ENCODE results near the gene ZNF784.

ZNF784 gene

GRCh38 chr19:55670280-55671053 lies 46.1 kb upstream of the ZNF784 start:
- H4K8ac ChIP-seq (ENCODE audit: low read depth, low read length), result no peak overlapping the region
- no peak overlapping the region for H2BK5ac ChIP-seq (ENCODE audit: low read length)
- H3K18ac ChIP-seq (ENCODE audit: low read length), result no peak overlapping the region
- H3K27me3 ChIP-seq (ENCODE audit: insufficient read depth, low read length, poor library complexity), result no peaks in the 10 kb centered on the region
- H3K79me2 ChIP-seq (ENCODE audit: control insufficient read depth, insufficient read depth, low read length), result peaks cover 51% of the 10 kb centered on the region
- no peak overlapping the region for H3K27ac ChIP-seq (ENCODE audit: low read depth, low read length)
- no peak overlapping the region for H4K5ac ChIP-seq (ENCODE audit: low read length)
- H3K4me3 ChIP-seq (ENCODE audit: low read length), result no peak overlapping the region
- H3K9ac ChIP-seq (ENCODE audit: low read length), result no peak overlapping the region
- H3K4ac ChIP-seq (ENCODE audit: low read depth, low read length), result no peak overlapping the region
- WGBS (ENCODE audit: extremely low coverage, insufficient coverage, low lambda C conversion rate), result no CpG with 5 or more reads among the region's 23 CpGs
- H3K36me3 ChIP-seq (ENCODE audit: control insufficient read depth, insufficient read depth, low read length), result peaks cover 18% of the 10 kb centered on the region
- no peak overlapping the region for H3K23ac ChIP-seq (ENCODE audit: low read length)
- peaks cover 10% of the 10 kb centered on the region for H3K79me1 ChIP-seq (ENCODE audit: low read length)
- DNase-seq, result no peak
- H3K4me2 ChIP-seq (ENCODE audit: low read length), result no peak overlapping the region
- no peak overlapping the region for H3K56ac ChIP-seq (ENCODE audit: low read length)
- no peak overlapping the region for H2BK15ac ChIP-seq (replicated peaks; ENCODE audit: low read depth)
- no peak overlapping the region for H2AK5ac ChIP-seq (ENCODE audit: low read length)
- no peaks in the 10 kb centered on the region for H3K4me1 ChIP-seq (ENCODE audit: control insufficient read depth, low read depth, low read length)
- no peak overlapping the region for H2BK120ac ChIP-seq (ENCODE audit: low read depth, low read length)

DNA sequence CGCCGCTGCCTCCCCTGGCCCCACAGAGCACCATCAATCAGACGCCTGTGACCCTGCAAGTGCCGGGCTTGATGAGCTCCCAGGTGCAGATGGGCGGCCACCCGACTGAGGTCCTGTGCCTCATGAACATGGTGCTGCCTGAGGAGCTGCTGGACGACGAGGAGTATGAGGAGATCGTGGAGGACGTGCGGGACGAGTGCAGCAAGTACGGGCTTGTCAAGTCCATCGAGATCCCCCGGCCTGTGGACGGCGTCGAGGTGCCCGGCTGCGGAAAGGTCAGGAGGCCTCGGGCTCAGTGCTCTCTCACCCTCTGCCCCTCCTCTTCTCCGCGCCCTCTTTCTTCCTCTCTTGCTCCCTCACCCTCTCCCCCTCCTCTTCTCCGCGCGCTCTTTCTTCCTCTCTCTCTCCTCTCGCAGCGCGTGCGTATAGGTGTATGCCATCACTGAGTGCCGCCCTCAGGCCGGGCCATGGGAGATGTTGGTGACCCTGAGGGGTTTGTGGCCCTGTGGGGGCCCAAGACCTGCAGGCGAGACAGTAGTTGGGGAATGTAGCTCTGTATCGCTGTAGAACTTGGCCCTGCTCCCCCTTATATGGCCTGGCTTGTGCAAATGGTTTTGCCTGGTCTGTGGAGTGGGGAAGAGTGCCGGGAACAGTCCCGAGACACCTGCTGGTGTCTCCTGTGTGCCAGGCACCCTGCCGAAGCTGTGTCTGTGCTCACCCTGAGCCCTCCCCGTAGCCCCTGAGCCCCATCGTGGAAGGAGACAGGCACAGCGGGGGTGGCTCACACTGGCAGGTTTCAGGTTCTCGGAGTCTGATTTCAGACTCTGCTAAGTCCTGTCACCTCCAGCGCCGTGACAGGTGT lies 45.3 kb upstream of the ZNF784 start:
- Histone ChIP-seq H2AK5ac (ENCODE audit: low read length) (no peak overlapping the region), H2BK5ac (ENCODE audit: low read length) (no peak overlapping the region), H3K4ac (ENCODE audit: low read depth, low read length) (no peak overlapping the region), H3K79me1 (ENCODE audit: low read length) (peaks cover 10% of the 10 kb centered on the region), H3K18ac (ENCODE audit: low read length) (no peak overlapping the region), H3K4me3 (ENCODE audit: low read length) (no peak overlapping the region), H3K23ac (ENCODE audit: low read length) (no peak overlapping the region), H3K4me1 (ENCODE audit: control insufficient read depth, low read depth, low read length) (no peaks in the 10 kb centered on the region), H3K36me3 (ENCODE audit: control insufficient read depth, insufficient read depth, low read length) (peaks cover 21% of the 10 kb centered on the region), H2BK120ac (ENCODE audit: low read depth, low read length) (no peak overlapping the region), H3K56ac (ENCODE audit: low read length) (no peak overlapping the region), H2BK15ac (replicated peaks; ENCODE audit: low read depth) (no peak overlapping the region), H3K4me2 (ENCODE audit: low read length) (no peak overlapping the region), H4K5ac (ENCODE audit: low read length) (no peak overlapping the region), H4K8ac (ENCODE audit: low read depth, low read length) (no peak overlapping the region), H3K27ac (ENCODE audit: low read depth, low read length) (no peak overlapping the region), H3K9ac (ENCODE audit: low read length) (no peak overlapping the region), H3K27me3 (ENCODE audit: insufficient read depth, low read length, poor library complexity) (no peaks in the 10 kb centered on the region), H3K79me2 (ENCODE audit: control insufficient read depth, insufficient read depth, low read length) (peaks cover 52% of the 10 kb centered on the region)
- WGBS (ENCODE audit: extremely low coverage, insufficient coverage, low lambda C conversion rate), result no CpG with 5 or more reads among the region's 43 CpGs
- no peak for DNase-seq

GRCh38 chr19:55668603-55669348 lies 44.4 kb upstream of the ZNF784 start:
- Histone ChIP-seq H4K8ac (ENCODE audit: low read depth, low read length) (no peak overlapping the region), H2BK15ac (replicated peaks; ENCODE audit: low read depth) (no peak overlapping the region), H2AK5ac (ENCODE audit: low read length) (no peak overlapping the region), H3K4me2 (ENCODE audit: low read length) (no peak overlapping the region), H4K5ac (ENCODE audit: low read length) (no peak overlapping the region), H3K27ac (ENCODE audit: low read depth, low read length) (no peak overlapping the region), H3K27me3 (ENCODE audit: insufficient read depth, low read length, poor library complexity) (no peaks in the 10 kb centered on the region), H3K23ac (ENCODE audit: low read length) (no peak overlapping the region), H2BK5ac (ENCODE audit: low read length) (no peak overlapping the region), H3K18ac (ENCODE audit: low read length) (no peak overlapping the region), H3K79me2 (ENCODE audit: control insufficient read depth, insufficient read depth, low read length) (peaks cover 60% of the 10 kb centered on the region), H3K9ac (ENCODE audit: low read length) (no peak overlapping the region), H3K56ac (ENCODE audit: low read length) (no peak overlapping the region), H3K4ac (ENCODE audit: low read depth, low read length) (no peak overlapping the region), H3K36me3 (ENCODE audit: control insufficient read depth, insufficient read depth, low read length) (peaks cover 26% of the 10 kb centered on the region), H3K79me1 (ENCODE audit: low read length) (peaks cover 13% of the 10 kb centered on the region), H3K4me3 (ENCODE audit: low read length) (no peak overlapping the region), H2BK120ac (ENCODE audit: low read depth, low read length) (no peak overlapping the region), H3K4me1 (ENCODE audit: control insufficient read depth, low read depth, low read length) (no peaks in the 10 kb centered on the region)
- WGBS (ENCODE audit: extremely low coverage, insufficient coverage, low lambda C conversion rate), result no CpG with 5 or more reads among the region's 30 CpGs
- no peak for DNase-seq

DNA sequence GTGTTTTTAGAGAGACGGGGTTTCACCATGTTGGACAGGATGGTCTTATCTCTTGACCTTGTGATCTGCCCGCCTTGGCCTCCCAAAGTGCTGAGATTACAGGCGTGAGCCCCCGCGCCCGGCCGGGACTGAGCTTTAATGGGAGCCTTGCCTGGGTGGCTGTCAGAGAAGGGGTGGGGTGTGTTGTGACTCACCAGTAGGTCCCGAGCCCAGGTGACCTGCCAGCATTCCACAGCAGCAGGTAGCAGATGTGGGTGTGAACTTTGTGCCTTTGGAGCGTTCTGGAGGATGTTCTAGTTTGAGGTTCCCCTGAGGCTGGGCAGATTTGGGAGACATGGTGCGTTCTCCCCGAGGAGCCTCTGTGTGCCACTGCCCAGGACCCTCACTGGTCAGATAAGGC lies 43.6 kb upstream of the ZNF784 start:
- Histone ChIP-seq H2AK5ac (ENCODE audit: low read length) (no peak overlapping the region), H2BK15ac (replicated peaks; ENCODE audit: low read depth) (no peak overlapping the region), H3K27ac (ENCODE audit: low read depth, low read length) (no peak overlapping the region), H3K9ac (ENCODE audit: low read length) (no peak overlapping the region), H3K36me3 (ENCODE audit: control insufficient read depth, insufficient read depth, low read length) (peaks cover 35% of the 10 kb centered on the region), H2BK5ac (ENCODE audit: low read length) (no peak overlapping the region), H4K5ac (ENCODE audit: low read length) (no peak overlapping the region), H3K4me2 (ENCODE audit: low read length) (no peak overlapping the region), H3K79me2 (ENCODE audit: control insufficient read depth, insufficient read depth, low read length) (peaks cover 63% of the 10 kb centered on the region), H3K18ac (ENCODE audit: low read length) (no peak overlapping the region), H3K79me1 (ENCODE audit: low read length) (peaks cover 17% of the 10 kb centered on the region), H4K8ac (ENCODE audit: low read depth, low read length) (no peak overlapping the region), H3K4ac (ENCODE audit: low read depth, low read length) (no peak overlapping the region), H3K56ac (ENCODE audit: low read length) (no peak overlapping the region), H2BK120ac (ENCODE audit: low read depth, low read length) (no peak overlapping the region), H3K4me1 (ENCODE audit: control insufficient read depth, low read depth, low read length) (no peaks in the 10 kb centered on the region), H3K23ac (ENCODE audit: low read length) (no peak overlapping the region), H3K4me3 (ENCODE audit: low read length) (no peak overlapping the region), H3K27me3 (ENCODE audit: insufficient read depth, low read length, poor library complexity) (no peaks in the 10 kb centered on the region)
- no peak for DNase-seq
- no CpG with 5 or more reads among the region's 11 CpGs for WGBS (ENCODE audit: extremely low coverage, insufficient coverage, low lambda C conversion rate)

DNA sequence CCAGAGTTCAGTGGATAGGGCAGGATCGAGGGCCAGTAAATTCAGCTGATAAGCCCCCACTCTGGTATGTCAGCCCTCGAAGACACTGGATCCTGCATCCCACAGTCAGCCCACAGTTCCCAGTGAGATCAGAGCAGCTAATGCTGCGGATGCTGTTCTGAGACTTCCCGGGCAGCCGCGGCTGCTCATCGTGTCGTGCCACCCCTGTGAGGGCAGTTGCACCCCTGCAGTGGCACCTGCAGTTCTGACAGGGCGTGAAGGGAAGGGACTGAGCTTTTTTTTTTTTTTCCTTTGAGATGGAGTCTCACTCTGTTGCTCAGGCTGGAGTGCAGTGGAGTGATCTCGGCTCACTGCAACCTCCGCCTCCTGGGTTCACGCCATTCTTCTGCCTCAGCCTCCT lies 43.1 kb upstream of the ZNF784 start:
- Histone ChIP-seq H2BK5ac (ENCODE audit: low read length) (no peak overlapping the region), H2AK5ac (ENCODE audit: low read length) (no peak overlapping the region), H3K4me3 (ENCODE audit: low read length) (no peak overlapping the region), H3K79me1 (ENCODE audit: low read length) (peaks cover 17% of the 10 kb centered on the region), H3K4me1 (ENCODE audit: control insufficient read depth, low read depth, low read length) (no peaks in the 10 kb centered on the region), H3K36me3 (ENCODE audit: control insufficient read depth, insufficient read depth, low read length) (peaks cover 38% of the 10 kb centered on the region), H3K23ac (ENCODE audit: low read length) (no peak overlapping the region), H4K5ac (ENCODE audit: low read length) (no peak overlapping the region), H3K4me2 (ENCODE audit: low read length) (no peak overlapping the region), H3K56ac (ENCODE audit: low read length) (no peak overlapping the region), H3K79me2 (ENCODE audit: control insufficient read depth, insufficient read depth, low read length) (peaks cover 67% of the 10 kb centered on the region), H2BK120ac (ENCODE audit: low read depth, low read length) (no peak overlapping the region), H3K27ac (ENCODE audit: low read depth, low read length) (no peak overlapping the region), H3K9ac (ENCODE audit: low read length) (no peak overlapping the region), H2BK15ac (replicated peaks; ENCODE audit: low read depth) (no peak overlapping the region), H3K27me3 (ENCODE audit: insufficient read depth, low read length, poor library complexity) (no peaks in the 10 kb centered on the region), H4K8ac (ENCODE audit: low read depth, low read length) (no peak overlapping the region), H3K18ac (ENCODE audit: low read length) (no peak overlapping the region), H3K4ac (ENCODE audit: low read depth, low read length) (no peak overlapping the region)
- WGBS (ENCODE audit: extremely low coverage, insufficient coverage, low lambda C conversion rate), result no CpG with 5 or more reads among the region's 12 CpGs
- no peak for DNase-seq
